Thyroid gland (tissue), 4 donors: Measurements from ENCODE around the gene PARL. TPM values are rescaled to one million over a fixed set of nuclear protein-coding genes. Genes with fewer than 3 reads are reported as not detected.

ENCODE experiments used
- DNase-seq, 2 donors: peaks; one replicate each; pipeline ENCODE4 v3.0.0-alpha.2; 2019
- H3K27ac ChIP-seq, 3 donors: fragments of 200-600 bp; sonication (generic); 1 replicate in 2 of 3; 2 replicates in 1 of 3; pipeline ENCODE4 v1.5.1; 2016 to 2019; ENCODE audit warnings: mild to moderate bottlenecking in 1 of 3, moderate library complexity in 1 of 3
- H3K27me3 ChIP-seq: fragments of 200-600 bp; sonication (generic); one replicate; pipeline ENCODE4 v1.5.1; 2019
- H3K36me3 ChIP-seq, 2 donors: fragments of 200-600 bp; sonication (generic); one replicate each; pipeline ENCODE4 v1.5.1; 2016 to 2019
- H3K4me1 ChIP-seq, 2 donors: fragments of 200-600 bp; sonication (generic); one replicate each; pipeline ENCODE4 v1.5.1; 2017 to 2019
- H3K4me3 ChIP-seq, 3 donors: fragments of 200-600 bp; sonication (generic); replicated peaks in 1 of 3; 1 replicate in 2 of 3; 2 replicates in 1 of 3; pipeline ENCODE4 v1.5.1; 2016; ENCODE audit warnings: mild to moderate bottlenecking in 1 of 3
- H3K9me3 ChIP-seq: fragments of 200-600 bp; sonication (generic); one replicate; pipeline ENCODE4 v1.5.1; 2017
- POLR2A ChIP-seq, 2 donors: fragments of 450-650 bp; IDR thresholded peaks; one replicate each; pipeline ENCODE4 v1.6.1; 2017; ENCODE audit warnings: antibody characterized with exemption in 2 of 2, mild to moderate bottlenecking in 2 of 2, moderate library complexity in 1 of 2
- WGBS, 2 donors: methylation state at CpG; one replicate each; pipeline ENCODE4 v1.1.5; 2017; 5-methylcytosine and 5-hydroxymethylcytosine counted together
- intact Hi-C: fragments of 100-400 bp; cut with DNase I; formaldehyde crosslinking; loops from one replicate; pipeline ENCODE4 v1.15.1; 2023
- microRNA counts, 2 donors: library from miRNA; unstranded; fragments of <30 nt; microRNA quantifications; one replicate each; lab custom pipeline; 2016 to 2017
- microRNA-seq: library from miRNA; unstranded; fragments of <30 nt; microRNA quantifications from one replicate; pipeline ENCODE4, GENCODE V29; 2016
- small RNA-seq: library from RNA; depleted of rRNA; stranded (forward); fragments of <200 nt; gene quantifications from one replicate; pipeline ENCODE3, GENCODE V24; 2016
- total RNA-seq, 4 donors: library from RNA; depleted of rRNA; stranded (reverse); fragments of >200 nt; gene quantifications; one replicate each; pipeline ENCODE4 v1.2.3, GENCODE V29; 2016
- TF ChIP-seq, protein P1 (sequence below), 6 experiments: fragments of 200-600 bp in 3 of 6; fragments of 450-650 bp in 3 of 6; sonication (generic) in 3 of 6; IDR thresholded peaks; one replicate each; pipeline ENCODE4 v1.5.1; 2016 to 2019; ENCODE audit warnings: antibody characterized with exemption in 6 of 6, mild to moderate bottlenecking in 2 of 6, inconsistent platforms in 1 of 6, moderate library complexity in 1 of 6

Gene PARL
- total RNA-seq, 4 donors from 2014 or later, result 33.8 to 52.0 (median 42.6) TPM

DNA sequence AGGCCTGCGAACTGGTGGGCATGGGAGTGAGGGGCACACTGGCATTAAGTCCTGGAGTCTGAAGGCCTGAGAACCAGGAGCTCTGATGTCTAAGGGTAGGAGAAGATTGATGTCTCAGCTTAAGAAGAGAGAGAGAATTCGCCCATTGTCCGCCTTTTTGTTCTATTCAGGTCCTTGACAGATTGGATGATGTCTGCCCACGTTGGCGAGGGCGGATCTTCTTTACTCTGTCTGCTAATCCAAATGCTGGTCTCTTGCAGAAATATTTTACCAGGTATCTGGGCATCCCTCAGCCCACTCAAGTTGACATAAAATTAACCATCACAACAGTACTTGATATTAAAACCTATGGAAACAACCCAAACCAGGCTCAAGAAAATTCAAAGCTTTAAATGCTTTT, 103.4 kb downstream of the PARL start:
- Histone ChIP-seq H3K27ac (no peak overlapping the region), H3K27me3 (no peaks in the 10 kb centered on the region), H3K4me3 (no peak overlapping the region), H3K9me3 (no peaks in the 10 kb centered on the region), H3K36me3 (peaks cover 35 to 37% of the 10 kb centered on the region in 2 donors), H3K4me1 (no peaks in the 10 kb centered on the region)
- 93 to 98% methylated on average over 6 of the region's 6 CpGs for WGBS, 2 donors
- TF ChIP-seq POLR2A (IDR thresholded peaks at IDR 0.05), result no peak
- TF ChIP-seq, protein P1, sequence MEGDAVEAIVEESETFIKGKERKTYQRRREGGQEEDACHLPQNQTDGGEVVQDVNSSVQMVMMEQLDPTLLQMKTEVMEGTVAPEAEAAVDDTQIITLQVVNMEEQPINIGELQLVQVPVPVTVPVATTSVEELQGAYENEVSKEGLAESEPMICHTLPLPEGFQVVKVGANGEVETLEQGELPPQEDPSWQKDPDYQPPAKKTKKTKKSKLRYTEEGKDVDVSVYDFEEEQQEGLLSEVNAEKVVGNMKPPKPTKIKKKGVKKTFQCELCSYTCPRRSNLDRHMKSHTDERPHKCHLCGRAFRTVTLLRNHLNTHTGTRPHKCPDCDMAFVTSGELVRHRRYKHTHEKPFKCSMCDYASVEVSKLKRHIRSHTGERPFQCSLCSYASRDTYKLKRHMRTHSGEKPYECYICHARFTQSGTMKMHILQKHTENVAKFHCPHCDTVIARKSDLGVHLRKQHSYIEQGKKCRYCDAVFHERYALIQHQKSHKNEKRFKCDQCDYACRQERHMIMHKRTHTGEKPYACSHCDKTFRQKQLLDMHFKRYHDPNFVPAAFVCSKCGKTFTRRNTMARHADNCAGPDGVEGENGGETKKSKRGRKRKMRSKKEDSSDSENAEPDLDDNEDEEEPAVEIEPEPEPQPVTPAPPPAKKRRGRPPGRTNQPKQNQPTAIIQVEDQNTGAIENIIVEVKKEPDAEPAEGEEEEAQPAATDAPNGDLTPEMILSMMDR (IDR thresholded peaks at IDR 0.05), result no peak
- intact Hi-C loops, result no loop called here
- no peak for DNase-seq

DNA sequence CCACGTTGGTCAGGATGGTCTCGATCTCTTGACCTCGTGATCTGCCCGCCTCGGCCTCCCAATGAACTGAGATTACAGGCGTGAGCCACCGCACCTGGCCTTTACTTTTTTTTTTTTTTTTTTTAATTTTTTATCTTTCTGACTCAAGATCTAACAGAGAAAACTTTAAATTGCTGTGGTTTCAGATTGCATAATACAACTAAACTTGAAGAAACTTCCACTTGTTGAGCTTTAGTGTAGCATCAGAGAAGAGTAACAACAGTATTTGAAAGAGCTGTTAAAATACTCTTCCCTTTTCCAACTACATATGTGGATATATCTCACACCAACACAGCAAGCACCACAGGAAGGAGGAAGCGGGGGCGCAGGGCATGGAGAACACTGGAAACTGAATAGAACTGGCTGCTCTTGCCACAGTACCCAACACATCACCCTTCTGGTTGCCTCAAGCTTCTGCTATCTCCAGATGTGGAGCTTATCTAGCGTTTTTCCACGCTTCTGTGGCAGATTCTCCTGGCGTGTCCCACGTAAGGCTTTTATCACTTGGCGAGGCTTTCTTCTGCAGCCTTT, 104.7 kb downstream of the PARL start:
- 95% methylated on average over 14 of the region's 14 CpGs for WGBS, 2 donors
- H3K4me1 ChIP-seq, result no peaks in the 10 kb centered on the region
- no peaks in the 10 kb centered on the region for H3K9me3 ChIP-seq
- DNase-seq, result no peak
- H3K27me3 ChIP-seq, result no peaks in the 10 kb centered on the region
- peaks cover 37 to 39% of the 10 kb centered on the region in 2 donors for H3K36me3 ChIP-seq
- H3K4me3 ChIP-seq, result no peak overlapping the region
- H3K27ac ChIP-seq, result no peak overlapping the region
- intact Hi-C loops, result no loop called here
- TF ChIP-seq, protein P1 (IDR thresholded peaks at IDR 0.05), result no peak
- no peak for TF ChIP-seq POLR2A (IDR thresholded peaks at IDR 0.05)

MicroRNAs encoded within 50 kb of the gene (microRNA counts, 767-probe panel; counts per million panel counts)
- 0 counts per million in 2 donors for microRNA hsa-miR-4448 (lab: Ali Mortazavi, UCI)

Small RNAs within 50 kb of the gene (microRNA-seq; reads per million reads assigned to microRNA genes)
- not detected for gene MIR4448

Small RNAs within 50 kb of the gene (small RNA-seq; reads per million reads assigned to genes)
- gene MIR4448, result not detected

Other genes with a start within 250 kb of the PARL start
- gene KLHL24, start 249.3 kb downstream of the PARL start, total RNA-seq, result 100 to 1,000 TPM; 163 to 320 (median 214) TPM
- gene YEATS2, start 187.1 kb downstream of the PARL start, total RNA-seq, result 10 to 100 TPM; 30.0 to 42.5 (median 37.7) TPM
- gene MAP6D1, start 59.3 kb downstream of the PARL start, total RNA-seq, result 1 to 10 TPM in 3 of 4 donors, not detected in 1; 3.0 to 4.9 (median 3.0) TPM
- gene ABCC5, start 133.0 kb upstream of the PARL start, total RNA-seq, result 10 to 100 TPM; 12.2 to 24.3 (median 18.2) TPM
- gene HTR3D, start 146.9 kb upstream of the PARL start, total RNA-seq, result not detected
- under 1 TPM in 1 of 4 donors, not detected in 3; 0.45 TPM for gene HTR3C, start 168.2 kb upstream of the PARL start, total RNA-seq
- not detected for gene HTR3E, start 212.2 kb upstream of the PARL start, total RNA-seq